Panc1 (cell line): Measurements from ENCODE around the gene INF2. TPM values are rescaled to one million over a fixed set of nuclear protein-coding genes. Genes with fewer than 3 reads are reported as not detected.

Experiments used
- ATAC-seq: fragments of 200-7000 bp; cut with Tn5 transposase; 2 replicates; pipeline ENCODE4 v1.9.1; 2020; ENCODE audit warnings: mild to moderate bottlenecking, moderate library complexity
- BruUV-seq: library from RNA; stranded (reverse); fragments of 400-500 nt; replicated peaks from 2 replicates; lab custom pipeline; 2021; lab: Mats Ljungman, UMichigan
- CTCF ChIA-PET: fragments of 300-600 bp; sonication (Branson Sonifier 250); formaldehyde crosslinking; loops from one replicate; lab custom pipeline; 2022; ENCODE audit warnings: antibody characterized with exemption; lab: Charles Lee
- POLR2A ChIA-PET: fragments of 300-600 bp; sonication (Branson Sonifier 250); formaldehyde crosslinking; loops from one replicate; lab custom pipeline; 2022; ENCODE audit warnings: antibody characterized with exemption; lab: Charles Lee
- DNase-seq: peaks from one replicate; pipeline ENCODE4 v3.0.0-alpha.2; 2010; ENCODE audit warnings: low read depth, low spot score
- H3K27ac ChIP-seq: 2 replicates; pipeline ENCODE4 v1.5.1; 2011; ENCODE audit warnings: mild to moderate bottlenecking, low read length, inconsistent platforms
- H3K27me3 ChIP-seq: fragments of 200-500 bp; sonication (Bioruptor generic); 2 replicates; pipeline ENCODE4 v1.6.0; 2014; ENCODE audit warnings: low read length, inconsistent platforms; ENCODE audit not compliant: control insufficient read depth, insufficient read depth
- H3K36me3 ChIP-seq: fragments of 200-500 bp; sonication (Bioruptor generic); 2 replicates; pipeline ENCODE4 v1.5.1; 2014; ENCODE audit warnings: inconsistent platforms, mild to moderate bottlenecking, low read length, moderate library complexity; ENCODE audit not compliant: control insufficient read depth, insufficient read depth
- H3K4me1 ChIP-seq: 2 replicates; pipeline ENCODE4 v1.5.1; 2011; ENCODE audit warnings: inconsistent platforms, mild to moderate bottlenecking, low read length, moderate library complexity; ENCODE audit not compliant: control insufficient read depth, insufficient read depth
- H3K4me3 ChIP-seq, 2 experiments: 2 replicates each; pipeline ENCODE4 v1.5.1; 2011 to 2012; ENCODE audit warnings: low read depth in 2 of 2, low read length in 2 of 2, mild to moderate bottlenecking in 2 of 2, inconsistent platforms in 1 of 2, moderate library complexity in 1 of 2
- H3K9me3 ChIP-seq: fragments of 200-500 bp; sonication (Bioruptor generic); 2 replicates; pipeline ENCODE4 v1.5.1; 2014; ENCODE audit warnings: low read depth, mild to moderate bottlenecking, inconsistent platforms, low read length, moderate library complexity; ENCODE audit not compliant: control insufficient read depth, insufficient read depth
- POLR2AphosphoS5 ChIP-seq: IDR thresholded peaks from 2 replicates; pipeline ENCODE4 v1.6.1; 2012; ENCODE audit warnings: mild to moderate bottlenecking, low read depth, low read length, moderate library complexity
- SIN3A ChIP-seq: IDR thresholded peaks from 2 replicates; pipeline ENCODE4 v1.6.1; 2012; ENCODE audit warnings: low read depth, mild to moderate bottlenecking, low read length, moderate library complexity, borderline replicate concordance; ENCODE audit not compliant: insufficient read depth
- TCF7L2 ChIP-seq: IDR thresholded peaks from 2 replicates; pipeline ENCODE4 v1.6.1; 2011; ENCODE audit warnings: mild to moderate bottlenecking, low read depth, low read length, inconsistent platforms
- in situ Hi-C: cut with HindIII; loops from 2 replicates; pipeline ENCODE4 v1.10.0; 2016; ENCODE audit warnings: low sequenced_read_pairs, low pct_unique_long_range_greater_than_20kb
- intact Hi-C: fragments of 100-400 bp; cut with micrococcal nuclease; formaldehyde crosslinking; loops from one replicate; pipeline ENCODE4 v1.10.0; 2022; ENCODE audit not compliant: unreplicated experiment
- total RNA-seq: library from RNA; stranded (reverse); gene quantifications from one replicate; pipeline ENCODE4 v1.2.1, GENCODE V29; 2021; ENCODE audit not compliant: unreplicated experiment
- TF ChIP-seq, protein P1 (sequence below), 2 experiments: IDR thresholded peaks; 2 replicates each; pipeline ENCODE4 v1.6.1; 2011 to 2012; ENCODE audit warnings: low read depth in 2 of 2, control low read depth in 1 of 2, low read length in 1 of 2, mild to moderate bottlenecking in 1 of 2, moderate library complexity in 1 of 2; ENCODE audit not compliant: insufficient read depth in 1 of 2
- TF ChIP-seq, protein P2 (sequence below): fragments of 450-650 bp; IDR thresholded peaks from 2 replicates; pipeline ENCODE4 v1.5.1; 2017; ENCODE audit warnings: mild to moderate bottlenecking

INF2 gene
- total RNA-seq, 1 experiment from 2014 or later, result 195 TPM

DNA sequence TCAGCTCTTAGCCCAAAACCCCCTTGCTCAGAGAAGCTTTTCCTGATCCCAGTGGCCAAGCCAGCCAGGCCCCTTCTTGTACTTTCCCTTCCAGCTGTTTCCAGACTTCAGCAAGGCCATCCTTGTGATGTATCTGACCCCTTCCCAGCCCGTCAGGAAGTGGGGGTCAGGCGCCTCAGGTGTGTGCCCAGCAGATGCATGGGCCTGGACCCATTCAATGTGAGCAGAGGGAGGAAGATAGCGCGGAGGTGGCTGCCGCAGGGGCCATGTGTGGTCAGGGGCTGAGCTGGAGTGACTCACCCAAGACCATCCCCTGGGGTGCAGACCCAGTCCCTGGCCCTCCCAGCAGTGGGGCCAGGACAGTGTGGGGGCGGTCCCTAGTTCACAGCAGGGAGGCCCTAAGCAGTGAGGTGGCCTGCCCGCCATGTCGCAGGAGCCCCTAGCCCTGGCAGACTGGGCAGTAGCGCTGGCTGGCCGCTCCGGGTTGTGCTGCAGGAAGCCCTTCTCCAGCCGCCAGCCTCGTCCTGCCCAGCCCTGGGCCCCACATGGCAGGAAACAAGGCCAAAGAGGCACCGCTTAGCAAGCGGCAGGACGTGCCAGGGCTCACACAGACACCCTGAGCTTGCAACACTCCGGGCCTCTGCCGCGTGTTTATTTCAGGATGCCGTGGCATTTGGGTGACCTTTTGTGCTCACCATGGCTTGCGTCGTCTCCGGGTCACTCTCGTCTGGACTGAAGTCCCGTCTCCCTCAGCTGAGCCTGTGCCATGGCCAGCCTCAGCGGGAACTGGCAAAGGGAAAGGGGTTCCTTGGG, 46.6 kb downstream of the INF2 start:
- no peaks in the 10 kb centered on the region for H3K4me1 ChIP-seq
- DNase-seq (no peak), ATAC-seq (no peak)
- TF ChIP-seq POLR2AphosphoS5 (no peak), TCF7L2 (no peak), SIN3A (no peak)
- TF ChIP-seq, protein P1, sequence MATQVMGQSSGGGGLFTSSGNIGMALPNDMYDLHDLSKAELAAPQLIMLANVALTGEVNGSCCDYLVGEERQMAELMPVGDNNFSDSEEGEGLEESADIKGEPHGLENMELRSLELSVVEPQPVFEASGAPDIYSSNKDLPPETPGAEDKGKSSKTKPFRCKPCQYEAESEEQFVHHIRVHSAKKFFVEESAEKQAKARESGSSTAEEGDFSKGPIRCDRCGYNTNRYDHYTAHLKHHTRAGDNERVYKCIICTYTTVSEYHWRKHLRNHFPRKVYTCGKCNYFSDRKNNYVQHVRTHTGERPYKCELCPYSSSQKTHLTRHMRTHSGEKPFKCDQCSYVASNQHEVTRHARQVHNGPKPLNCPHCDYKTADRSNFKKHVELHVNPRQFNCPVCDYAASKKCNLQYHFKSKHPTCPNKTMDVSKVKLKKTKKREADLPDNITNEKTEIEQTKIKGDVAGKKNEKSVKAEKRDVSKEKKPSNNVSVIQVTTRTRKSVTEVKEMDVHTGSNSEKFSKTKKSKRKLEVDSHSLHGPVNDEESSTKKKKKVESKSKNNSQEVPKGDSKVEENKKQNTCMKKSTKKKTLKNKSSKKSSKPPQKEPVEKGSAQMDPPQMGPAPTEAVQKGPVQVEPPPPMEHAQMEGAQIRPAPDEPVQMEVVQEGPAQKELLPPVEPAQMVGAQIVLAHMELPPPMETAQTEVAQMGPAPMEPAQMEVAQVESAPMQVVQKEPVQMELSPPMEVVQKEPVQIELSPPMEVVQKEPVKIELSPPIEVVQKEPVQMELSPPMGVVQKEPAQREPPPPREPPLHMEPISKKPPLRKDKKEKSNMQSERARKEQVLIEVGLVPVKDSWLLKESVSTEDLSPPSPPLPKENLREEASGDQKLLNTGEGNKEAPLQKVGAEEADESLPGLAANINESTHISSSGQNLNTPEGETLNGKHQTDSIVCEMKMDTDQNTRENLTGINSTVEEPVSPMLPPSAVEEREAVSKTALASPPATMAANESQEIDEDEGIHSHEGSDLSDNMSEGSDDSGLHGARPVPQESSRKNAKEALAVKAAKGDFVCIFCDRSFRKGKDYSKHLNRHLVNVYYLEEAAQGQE (IDR thresholded peaks at IDR 0.05; ENCODE audit: insufficient read depth in 1 of 2, low read depth in 2 of 2, low read length in 1 of 2), result no peak
- TF ChIP-seq, protein P2, sequence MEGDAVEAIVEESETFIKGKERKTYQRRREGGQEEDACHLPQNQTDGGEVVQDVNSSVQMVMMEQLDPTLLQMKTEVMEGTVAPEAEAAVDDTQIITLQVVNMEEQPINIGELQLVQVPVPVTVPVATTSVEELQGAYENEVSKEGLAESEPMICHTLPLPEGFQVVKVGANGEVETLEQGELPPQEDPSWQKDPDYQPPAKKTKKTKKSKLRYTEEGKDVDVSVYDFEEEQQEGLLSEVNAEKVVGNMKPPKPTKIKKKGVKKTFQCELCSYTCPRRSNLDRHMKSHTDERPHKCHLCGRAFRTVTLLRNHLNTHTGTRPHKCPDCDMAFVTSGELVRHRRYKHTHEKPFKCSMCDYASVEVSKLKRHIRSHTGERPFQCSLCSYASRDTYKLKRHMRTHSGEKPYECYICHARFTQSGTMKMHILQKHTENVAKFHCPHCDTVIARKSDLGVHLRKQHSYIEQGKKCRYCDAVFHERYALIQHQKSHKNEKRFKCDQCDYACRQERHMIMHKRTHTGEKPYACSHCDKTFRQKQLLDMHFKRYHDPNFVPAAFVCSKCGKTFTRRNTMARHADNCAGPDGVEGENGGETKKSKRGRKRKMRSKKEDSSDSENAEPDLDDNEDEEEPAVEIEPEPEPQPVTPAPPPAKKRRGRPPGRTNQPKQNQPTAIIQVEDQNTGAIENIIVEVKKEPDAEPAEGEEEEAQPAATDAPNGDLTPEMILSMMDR, result no peak
- CTCF ChIA-PET, result no interaction called here
- POLR2A ChIA-PET, result no interaction called here
- H3K27ac ChIP-seq, result no peak overlapping the region
- BruUV-seq, result no TSS peak
- in situ Hi-C loops, result no loop called here
- H3K4me3 ChIP-seq, result no peak overlapping the region
- H3K9me3 ChIP-seq, result no peaks in the 10 kb centered on the region
- no peaks in the 10 kb centered on the region for H3K27me3 ChIP-seq
- no peaks in the 10 kb centered on the region for H3K36me3 ChIP-seq
- intact Hi-C loops, result no loop called here

DNA sequence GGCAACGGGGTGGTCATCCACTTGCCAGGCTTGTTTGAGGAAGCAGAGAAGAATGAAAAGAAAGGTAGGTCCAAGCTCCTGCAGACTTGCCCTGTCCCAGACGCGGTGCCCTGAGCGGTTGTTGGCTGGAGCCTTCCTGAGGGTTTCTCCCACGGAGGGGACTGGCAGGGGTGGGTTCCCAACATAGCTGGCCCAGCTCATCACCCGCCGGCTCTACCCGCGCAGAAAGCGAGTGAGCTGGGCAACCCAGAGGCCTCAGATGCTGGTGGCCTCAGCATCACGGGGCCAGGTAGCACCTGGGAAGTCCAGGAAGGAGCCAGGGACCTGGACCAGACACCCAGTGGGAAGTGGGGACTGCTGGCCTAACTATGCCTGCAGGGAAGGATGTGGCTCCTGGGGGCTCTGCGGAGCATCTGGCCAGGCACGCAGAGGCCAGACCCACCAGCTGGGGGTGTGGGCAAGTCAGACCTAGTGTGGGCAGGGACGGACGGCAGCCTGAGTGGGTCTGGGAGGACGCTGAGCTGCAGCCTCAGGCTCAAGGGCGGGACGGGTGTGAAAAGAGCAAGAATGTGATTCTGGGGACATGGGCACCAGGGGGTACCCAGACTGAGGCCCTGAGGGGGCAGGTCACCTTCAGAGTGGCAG, 49.1 kb downstream of the INF2 start:
- Histone ChIP-seq H3K36me3 (no peaks in the 10 kb centered on the region), H3K27ac (no peak overlapping the region), H3K4me3 (no peak overlapping the region), H3K4me1 (no peaks in the 10 kb centered on the region), H3K27me3 (no peaks in the 10 kb centered on the region), H3K9me3 (no peaks in the 10 kb centered on the region)
- no TSS peak for BruUV-seq
- DNase-seq (no peak), ATAC-seq (no peak)
- in situ Hi-C loops, result no loop called here
- TF ChIP-seq TCF7L2 (no peak), POLR2AphosphoS5 (no peak), SIN3A (no peak)
- TF ChIP-seq, protein P2, result no peak
- TF ChIP-seq, protein P1 (IDR thresholded peaks at IDR 0.05; ENCODE audit: insufficient read depth in 1 of 2, low read depth in 2 of 2, low read length in 1 of 2), result no peak
- ChIA-PET CTCF (no interaction called here), POLR2A (interaction anchor here (0.6 kb wide), 1 partner anchor 232 kb away, joined by 3 read pairs; no protein-coding TSS in a partner anchor)
- intact Hi-C loops, result no loop called here
